NCI-H2196 (cell line): ENCODE data around the gene CLCN6.

Source experiments
- DNase-seq: peaks from one replicate; lab custom pipeline; 2025; ENCODE audit not compliant: unreplicated experiment; lab: John Stamatoyannopoulos, UW

CLCN6 gene, protein sequence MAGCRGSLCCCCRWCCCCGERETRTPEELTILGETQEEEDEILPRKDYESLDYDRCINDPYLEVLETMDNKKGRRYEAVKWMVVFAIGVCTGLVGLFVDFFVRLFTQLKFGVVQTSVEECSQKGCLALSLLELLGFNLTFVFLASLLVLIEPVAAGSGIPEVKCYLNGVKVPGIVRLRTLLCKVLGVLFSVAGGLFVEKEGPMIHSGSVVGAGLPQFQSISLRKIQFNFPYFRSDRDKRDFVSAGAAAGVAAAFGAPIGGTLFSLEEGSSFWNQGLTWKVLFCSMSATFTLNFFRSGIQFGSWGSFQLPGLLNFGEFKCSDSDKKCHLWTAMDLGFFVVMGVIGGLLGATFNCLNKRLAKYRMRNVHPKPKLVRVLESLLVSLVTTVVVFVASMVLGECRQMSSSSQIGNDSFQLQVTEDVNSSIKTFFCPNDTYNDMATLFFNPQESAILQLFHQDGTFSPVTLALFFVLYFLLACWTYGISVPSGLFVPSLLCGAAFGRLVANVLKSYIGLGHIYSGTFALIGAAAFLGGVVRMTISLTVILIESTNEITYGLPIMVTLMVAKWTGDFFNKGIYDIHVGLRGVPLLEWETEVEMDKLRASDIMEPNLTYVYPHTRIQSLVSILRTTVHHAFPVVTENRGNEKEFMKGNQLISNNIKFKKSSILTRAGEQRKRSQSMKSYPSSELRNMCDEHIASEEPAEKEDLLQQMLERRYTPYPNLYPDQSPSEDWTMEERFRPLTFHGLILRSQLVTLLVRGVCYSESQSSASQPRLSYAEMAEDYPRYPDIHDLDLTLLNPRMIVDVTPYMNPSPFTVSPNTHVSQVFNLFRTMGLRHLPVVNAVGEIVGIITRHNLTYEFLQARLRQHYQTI

DNA sequence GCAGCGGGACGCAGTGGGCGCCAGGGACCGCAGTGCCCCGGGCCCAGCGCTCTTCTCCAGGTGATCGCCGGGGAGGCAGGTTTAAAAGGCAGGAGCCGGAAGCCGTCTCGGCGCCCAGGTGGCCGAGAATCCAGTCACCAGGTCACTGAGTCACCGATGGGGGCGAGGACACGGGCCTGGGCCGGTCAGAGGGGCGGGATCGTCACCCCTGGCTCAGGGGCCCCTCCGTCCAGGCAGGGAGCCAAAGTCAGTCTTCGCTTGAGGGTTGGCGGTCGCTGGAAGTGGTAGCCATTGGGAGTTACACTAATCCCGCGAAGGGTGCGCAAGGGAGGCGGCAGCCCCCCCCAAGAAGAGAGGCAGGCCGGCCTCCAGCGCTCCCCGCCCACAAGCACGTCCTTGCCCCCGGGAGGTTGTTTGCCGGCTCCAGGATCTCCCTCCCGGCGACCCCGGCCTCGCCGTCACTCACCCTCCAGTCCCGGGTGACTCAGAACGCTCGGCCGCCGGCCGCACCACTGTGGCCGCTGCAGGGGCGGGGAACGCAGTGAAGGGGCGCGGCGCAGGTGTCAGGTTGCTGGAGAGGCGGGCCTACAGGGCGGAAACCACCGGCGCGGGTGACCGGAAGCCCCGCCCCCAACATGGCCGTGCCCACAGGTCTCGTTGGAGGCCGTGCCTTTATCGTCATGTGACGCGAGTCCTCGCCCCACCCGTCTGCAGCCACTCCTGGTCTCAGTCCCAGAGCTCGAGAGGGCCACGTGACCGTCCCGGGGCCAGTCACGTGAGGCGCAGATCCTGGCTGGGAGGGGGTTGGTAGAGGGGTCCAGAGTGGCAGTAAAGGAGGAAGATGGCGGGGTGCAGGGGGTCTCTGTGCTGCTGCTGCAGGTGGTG, at the start of gene CLCN6, which contains the start of gene MTHFR:
TSS of gene CLCN6 (plus strand) at position 770 of the 885 bp plus-strand sequence. CDS start at position 842, 72 bp downstream.
TSS of gene MTHFR (minus strand) at position 543 of the 885 bp plus-strand sequence. CDS start 2,848 bp downstream, outside the sequence.
- peak; percentile 99 for DNase-seq

DNA sequence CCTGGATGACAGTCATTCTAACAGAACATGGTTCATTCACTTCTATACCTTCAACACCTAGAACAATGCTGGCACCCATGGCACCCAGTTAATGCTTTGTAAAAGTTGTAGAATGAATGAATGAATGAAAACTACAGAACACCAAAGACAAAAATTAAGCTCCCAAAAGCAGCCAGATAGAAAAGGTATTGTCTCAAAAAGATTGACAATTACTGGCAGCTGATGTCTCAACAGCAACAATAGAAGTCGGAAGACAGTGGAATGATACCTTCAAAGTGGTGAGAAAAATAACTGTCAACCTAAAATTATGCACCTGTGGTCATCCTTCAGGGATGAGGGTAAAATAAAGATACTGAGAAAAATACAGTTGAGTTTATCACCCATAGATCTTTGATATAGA, 48.9 kb upstream of the CLCN6 start:
- DNase-seq = no peak

DNA sequence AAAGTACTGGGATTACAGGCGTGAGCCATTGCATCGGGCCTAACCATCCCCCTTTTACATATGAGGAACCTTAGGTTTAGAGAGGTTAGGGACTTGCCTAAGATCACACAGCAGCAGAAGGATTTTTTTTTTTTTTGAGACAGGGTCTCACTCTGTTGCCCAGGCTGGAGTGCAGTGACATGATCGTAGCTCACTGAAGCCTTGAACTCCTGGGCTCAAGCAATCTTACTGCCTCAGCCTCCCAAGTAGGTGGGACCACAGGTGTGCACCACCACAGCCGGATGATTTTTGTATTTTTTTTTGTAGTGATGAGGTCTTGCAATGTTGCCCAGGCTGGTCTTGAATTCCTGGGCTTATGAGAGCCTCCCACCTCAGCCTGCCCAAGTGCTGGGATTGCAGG, 46.2 kb upstream of the CLCN6 start:
- no peak for DNase-seq

DNA sequence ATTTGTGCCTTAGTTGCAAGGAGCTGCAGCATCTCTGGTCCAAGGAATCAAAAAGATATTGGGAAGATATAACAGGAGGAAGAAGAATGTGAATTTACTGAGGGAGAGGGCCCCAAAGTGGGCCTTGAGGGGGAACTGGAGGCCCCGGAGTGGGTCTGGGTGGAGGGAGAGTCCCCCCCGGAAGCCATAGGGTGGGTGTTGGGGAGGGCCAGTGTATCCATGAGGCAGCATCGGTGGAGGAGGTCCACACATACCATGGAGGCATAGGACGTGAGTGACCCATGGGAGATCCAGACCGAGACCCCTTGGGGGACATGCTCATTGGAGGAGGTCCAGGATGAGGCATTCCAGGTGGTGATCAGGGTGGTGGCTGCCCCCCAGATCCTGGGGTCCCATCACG, 44.7 kb upstream of the CLCN6 start:
- DNase-seq = no peak

DNA sequence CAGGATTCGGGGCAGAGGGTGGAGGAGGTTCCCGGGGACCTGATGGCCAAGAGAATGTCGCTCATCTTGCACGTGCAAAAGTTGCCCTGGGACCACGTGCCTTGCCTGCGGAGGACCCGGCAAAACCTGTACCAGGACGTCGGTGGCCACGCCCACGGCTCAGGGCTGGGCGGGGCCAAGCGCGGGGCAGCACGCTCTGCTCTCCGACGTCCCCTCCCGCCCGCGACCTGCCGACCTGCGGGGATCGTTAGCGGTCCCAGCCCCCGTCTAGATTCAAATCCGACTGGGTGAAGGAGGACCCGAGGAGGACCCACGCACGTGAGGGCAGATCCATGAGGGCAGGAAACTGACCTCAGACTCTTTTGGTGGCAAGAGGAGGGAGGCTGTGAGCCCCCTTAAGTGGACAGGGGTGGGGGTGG, 44.0 kb upstream of the CLCN6 start, which contains the start of gene C1orf167:
TSS of gene C1orf167 (plus strand) at position 206 of the 419 bp plus-strand sequence. CDS start 2,208 bp downstream, outside the sequence.
- DNase-seq = no peak

DNA sequence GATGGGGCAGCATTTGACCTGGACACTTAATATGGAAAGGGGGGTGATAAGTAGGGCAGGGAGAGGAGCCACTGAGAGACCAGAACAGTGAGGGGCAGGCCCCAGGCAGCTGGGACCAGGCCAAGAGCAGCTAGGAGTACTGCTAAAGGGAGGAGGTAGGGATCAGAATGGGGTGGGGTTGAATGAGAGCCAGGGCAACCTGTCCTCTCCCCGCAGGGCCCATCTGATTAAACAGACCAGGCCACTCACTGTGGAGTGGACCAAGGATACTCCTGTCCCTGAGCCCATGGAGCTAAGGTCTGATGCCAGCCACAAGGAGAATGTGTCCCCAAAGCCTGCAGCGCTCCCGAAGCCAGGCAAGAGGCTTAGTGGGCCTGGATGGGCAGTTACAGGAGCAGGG, 41.9 kb upstream of the CLCN6 start:
- DNase-seq = no peak

DNA sequence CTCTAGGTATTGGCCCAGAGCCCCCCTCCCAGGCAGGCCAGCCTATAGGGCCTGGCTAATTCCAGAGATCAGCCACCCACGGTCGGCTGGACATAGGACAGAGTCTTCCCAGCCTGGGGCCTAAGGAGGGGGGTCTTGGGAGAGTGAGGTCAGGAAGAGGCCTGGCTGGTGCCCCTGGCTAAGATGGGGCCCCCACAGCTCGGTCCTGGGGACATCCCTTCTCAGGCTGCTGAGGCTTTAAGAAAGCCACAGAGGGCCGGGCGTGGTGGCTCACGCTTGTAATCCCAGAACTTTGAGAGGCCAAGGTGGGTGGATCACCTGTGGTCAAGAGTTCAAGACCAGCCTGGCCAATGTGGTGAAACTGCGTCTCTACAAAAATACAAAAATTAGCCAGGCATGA, 41.5 kb upstream of the CLCN6 start:
- no peak for DNase-seq

DNA sequence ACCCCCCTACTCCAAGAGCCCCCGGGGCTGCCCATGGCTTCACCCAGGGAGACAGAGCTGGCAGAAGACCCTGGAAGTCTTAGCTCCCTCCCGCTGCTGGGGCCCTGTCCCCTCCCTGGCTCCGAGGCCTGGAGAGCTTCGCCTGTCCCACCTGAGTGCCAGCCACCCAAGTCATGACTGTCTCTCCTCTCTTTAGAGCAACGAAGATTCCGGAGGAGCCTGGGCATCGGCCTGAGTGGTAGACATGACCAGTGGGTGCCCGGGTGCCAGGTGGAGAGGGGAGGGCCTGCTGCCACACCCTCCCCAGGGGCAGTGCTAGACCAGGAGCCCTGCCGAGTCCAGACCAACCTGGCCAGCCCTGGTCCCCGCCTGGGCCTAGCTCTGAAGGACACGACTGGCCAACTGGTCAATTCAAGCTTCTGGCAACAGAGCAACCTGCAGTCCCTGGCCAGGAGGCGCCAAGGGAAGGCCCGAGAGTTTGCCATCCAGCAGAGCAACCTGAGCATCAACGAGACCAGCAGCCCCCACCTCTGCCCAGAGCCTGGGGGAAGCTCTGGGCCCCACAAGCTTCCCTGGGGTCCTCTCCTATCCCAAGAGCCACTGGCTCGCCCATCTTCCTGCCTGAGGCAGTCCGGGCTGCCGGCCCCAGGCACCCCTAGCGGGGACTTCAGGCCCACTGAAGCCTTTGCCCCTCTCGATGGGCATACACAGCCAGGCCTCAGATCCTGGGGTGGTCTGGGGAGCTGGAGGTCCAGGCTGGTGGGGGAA, 40.1 kb upstream of the CLCN6 start:
- no peak for DNase-seq

DNA sequence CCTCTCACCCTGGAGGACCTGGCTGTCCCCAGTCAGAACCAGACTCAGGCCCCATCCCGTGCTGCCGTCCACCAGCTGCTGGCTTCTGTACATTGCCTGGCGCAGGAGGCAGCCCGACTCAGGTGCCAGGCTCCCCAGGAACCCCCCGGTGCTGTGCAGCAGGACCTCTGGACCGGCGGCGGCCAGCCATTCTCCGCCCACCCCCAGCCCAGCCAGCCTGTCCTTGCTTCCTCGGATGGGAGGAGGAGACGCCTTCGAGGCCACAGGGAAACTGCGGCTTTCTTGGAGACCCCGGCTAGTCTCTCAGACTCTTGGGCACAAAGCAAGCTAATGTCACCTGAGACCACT, 39.6 kb upstream of the CLCN6 start:
- no peak for DNase-seq

DNA sequence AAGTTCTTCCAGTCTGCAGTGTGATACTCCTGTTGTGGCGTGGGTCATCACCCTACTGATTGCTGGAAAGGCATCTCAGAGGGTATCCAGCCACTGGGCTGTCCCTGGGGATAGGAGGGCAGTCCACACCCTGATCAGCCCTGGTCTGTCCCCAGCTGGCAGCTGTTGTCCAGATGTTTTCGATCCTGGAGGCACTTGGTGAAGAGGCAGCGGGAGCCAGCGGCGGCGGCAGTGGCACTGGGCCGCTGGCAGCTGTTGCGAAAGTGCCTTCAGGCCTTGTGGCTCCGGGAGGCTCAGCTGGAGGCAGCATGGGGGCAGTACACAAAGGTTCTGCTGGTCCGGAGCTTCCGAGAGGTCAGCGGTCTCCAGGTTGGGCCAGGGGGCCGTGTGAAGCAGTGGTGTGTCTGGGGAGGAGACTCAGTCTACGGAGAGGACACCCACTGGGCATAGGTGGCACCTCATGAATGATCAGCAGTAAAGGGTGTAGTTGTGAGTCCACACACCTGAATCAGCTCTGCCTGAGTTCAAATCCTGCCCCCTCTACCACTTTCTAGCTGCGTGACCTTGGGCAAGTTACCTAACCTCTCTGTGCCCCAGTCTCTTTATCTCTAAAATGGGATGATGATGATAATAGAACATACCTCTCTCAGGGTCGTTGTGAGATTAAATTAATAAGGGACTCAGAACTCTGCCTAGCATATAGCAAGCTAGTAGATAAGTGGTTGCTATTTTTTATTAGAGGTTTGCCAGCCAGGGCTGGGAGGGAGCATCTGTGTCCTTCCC, 37.9 kb upstream of the CLCN6 start:
- no peak for DNase-seq

DNA sequence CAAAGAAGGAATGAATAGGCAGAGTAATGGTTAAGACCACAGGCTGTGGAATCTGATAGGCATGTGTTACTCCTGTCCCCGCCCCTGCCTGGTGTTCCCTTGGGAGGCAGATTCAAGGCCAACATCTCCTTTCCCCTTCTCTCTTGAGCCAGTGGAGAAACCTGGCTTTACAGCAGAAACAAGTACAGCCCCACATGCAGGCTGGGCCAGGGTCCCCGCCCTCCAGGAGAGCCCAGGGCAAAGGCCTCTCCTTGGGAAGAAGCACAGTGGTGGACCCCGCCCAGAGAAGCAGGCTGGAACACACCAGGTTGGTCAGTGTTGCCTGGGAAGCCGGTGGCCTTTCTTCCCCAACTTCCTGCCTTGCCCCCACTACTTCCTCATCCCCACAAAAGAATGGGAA, 37.2 kb upstream of the CLCN6 start:
- DNase-seq = no peak

DNA sequence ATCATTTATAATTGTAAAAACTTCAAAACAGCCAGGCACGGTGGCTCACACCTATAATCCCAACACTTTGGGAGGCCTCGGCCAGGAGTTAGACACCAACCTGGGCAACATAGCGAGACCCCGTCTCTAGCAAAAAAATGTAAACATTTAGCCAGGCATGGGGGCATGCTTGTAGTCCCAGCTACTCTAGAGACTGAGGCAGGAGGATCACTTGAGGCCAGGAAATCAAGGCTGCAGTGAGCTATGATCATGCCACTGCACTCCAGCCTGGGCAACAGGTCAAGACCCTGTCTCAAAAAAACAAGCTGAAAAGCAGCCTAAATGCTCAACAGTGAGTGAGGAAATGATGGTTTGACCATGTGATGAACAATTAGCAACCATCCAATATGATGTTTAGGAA, 36.7 kb upstream of the CLCN6 start:
- no peak for DNase-seq

DNA sequence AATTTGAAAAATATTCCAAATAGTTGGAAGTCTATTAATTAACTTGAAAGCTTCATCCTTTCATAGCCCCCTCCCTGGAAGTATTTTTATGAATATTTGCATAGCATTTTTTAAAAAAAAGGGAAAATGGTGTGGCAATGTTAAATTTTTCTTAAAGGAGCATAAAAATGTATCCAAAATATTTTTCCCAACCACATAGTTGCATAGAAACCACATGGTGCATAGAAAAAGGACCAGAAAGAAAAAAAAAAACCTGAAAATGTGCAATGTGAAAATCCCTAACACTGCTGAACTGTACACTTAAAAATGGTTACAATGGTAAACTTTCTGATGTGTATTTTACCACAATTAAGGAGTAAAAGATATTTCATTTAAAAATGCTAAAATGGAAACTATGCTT, 36.0 kb upstream of the CLCN6 start:
- DNase-seq = no peak

DNA sequence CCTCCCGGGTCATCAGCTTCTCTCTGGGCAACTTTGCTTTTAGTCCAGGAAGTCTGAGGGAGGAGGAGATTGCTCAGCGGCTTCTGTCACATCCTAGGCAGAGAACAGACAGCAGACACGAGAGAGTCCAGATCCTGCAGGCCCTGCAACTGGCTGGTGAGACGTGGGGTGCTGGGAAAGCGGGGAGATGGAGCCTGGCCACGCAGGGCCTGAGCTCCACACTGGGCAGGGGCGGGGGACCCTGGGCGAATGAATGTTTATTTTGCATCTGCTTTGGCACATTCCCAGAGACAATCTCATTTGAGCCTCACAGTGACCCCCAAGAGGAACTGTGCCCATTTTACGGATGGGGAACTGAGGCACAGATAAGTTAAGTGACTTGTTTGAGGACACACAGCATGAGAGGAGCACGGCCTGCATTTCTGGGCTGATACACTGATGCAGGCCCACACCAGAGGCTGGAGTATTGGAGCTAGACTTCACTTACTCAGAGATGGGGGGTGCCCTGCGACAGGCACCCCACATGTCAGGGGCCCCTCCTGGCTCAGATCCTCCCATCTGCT, 34.4 kb upstream of the CLCN6 start:
- no peak for DNase-seq

DNA sequence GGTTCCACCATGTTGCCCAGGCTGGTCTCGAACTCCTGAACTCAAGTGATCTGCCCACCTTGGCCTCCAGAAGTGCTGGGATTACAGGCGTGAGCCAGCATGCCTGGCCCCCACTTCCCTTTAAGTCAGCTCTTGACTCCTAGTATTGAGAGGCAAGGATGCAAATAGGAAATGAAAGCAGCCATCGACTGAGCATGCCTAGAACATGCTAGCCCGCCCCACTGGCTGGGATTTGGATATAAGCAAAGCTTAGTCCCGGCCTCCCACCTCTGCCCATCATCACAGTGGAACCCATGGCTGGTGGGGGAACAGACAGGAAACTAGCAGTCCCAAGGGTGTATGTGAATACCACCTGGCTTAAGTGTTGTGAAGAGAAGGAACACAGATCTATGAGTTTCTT, 33.5 kb upstream of the CLCN6 start:
- DNase-seq = no peak

DNA sequence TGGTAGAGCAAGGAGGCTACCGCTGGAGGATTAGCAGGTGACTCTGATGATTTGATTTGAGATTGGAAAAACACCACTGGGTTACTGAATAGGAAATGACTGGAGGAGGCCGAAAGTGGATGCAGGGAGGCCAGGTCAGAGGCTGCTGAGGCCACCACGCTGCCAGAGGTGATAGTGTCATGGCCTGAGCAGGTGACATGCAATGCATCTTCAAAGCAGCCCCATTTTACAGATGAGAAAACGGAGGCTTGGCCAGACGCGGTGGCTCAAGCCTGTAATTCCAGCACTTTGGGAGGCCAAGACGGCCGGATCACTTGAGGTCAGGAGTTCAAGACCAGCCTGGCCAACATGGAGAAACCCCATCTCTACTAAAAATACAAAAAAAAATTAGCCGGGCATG, 31.2 kb upstream of the CLCN6 start:
- DNase-seq = no peak

DNA sequence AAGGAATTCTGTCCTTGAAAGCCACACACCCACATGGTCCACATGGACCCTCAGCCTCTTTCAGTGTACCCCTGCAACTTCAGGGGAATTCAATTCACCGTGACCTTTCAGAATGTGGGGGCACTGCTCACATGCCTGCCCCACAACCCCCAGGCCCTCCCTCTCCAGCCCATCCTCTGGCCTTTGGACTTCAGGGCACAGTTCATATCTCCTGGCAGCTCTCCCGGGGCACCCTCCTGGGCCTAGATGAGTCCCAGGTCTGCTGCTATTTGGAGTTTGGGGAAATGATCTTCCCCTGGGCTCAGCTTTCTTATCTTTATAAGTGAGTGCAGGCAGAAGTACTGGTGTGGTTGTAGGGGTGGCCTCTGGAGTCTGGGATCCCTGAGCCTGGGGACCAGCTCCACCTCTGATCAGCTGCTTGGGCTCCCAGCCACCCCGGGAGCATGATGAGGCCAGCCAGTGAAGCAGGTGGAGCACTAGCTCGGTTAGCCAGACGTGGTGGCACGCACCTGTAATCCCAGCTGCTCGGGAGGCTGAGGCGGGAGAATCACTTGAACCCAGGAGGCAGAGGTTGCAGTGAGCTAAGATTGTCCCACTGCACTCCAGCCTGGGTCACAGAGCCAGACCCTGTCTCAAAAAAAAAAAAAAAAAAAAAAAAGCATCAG, 28.2 kb upstream of the CLCN6 start:
- no peak for DNase-seq

DNA sequence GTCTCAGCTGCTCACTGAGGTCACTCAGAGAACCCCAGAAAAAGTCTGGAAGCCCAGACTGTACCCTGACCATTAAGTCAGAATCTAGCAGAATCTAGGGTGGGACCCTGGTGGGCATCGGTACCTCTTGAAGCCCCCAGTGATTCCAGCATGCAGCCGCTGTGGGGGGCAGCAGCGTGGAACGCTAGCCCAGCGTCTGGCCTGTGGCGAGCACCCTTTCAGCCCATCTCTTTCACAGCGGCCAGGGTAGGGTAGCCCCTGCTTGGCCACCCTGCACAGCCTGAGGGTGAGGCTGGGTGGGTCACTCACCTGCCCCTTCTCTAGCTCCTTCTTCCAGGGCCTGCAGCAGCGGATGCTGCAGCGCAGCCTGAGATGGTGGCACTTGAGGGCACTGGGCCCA, 27.7 kb upstream of the CLCN6 start:
- no peak for DNase-seq
